ENCODE measurements around the gene ARRB1.
"Not testable (repeated sequence)": the region's sequence is repeated elsewhere in the genome, so short reads cannot be mapped to it uniquely, and the experiment has no call there.

The ARRB1 gene

GRCh38 chr11:75277211-75277805 lies 74.2 kb downstream of the ARRB1 start:
- no peak for DNase-seq

DNA sequence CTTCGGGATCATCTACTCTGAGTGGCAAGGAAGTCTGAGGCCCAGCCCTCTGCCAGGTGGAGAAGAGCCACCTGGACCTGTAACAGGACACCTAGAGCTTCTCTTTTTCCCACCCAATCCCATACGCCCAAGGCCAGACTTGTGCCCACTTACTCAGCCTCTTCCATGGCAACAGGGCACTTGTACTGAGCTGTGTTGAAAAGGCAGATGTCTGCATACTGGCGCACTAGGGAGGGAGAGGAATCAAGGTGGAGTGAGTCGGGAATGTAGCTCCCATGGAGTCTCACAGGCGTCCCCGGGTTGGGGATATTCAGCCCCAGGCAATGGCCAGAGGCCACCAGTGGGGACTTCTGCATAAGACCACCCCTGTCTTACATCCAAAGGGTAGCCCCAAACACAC lies 74.8 kb downstream of the ARRB1 start:
- DNase-seq = no peak

GRCh38 chr11:75276186-75276585 lies 75.3 kb downstream of the ARRB1 start:
- DNase-seq = no peak

DNA sequence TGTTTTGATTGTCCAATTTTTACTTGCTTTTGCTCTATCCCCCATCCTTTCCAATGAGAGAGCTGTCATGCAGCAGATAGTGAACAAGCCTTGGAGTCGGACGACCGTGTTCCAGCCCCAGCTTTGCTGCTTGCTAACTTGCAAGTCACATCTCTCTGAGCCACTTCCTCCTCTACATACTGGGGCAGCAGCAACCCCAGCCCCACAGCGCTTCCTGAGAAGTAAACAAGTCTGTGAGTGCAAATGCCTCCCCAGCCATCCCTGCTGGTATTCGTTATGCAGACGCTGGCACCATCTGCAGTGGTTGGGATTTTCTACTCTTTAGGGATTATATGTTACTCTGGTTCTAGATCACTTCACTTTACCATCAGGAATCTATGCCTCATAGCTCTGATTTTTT lies 75.9 kb downstream of the ARRB1 start:
- DNase-seq = peak in 27 of 58 donors; percentile 18 to 72 (median 48)

GRCh38 chr11:75274716-75275115 lies 76.7 kb downstream of the ARRB1 start:
- not testable (repeated sequence) for DNase-seq

DNA sequence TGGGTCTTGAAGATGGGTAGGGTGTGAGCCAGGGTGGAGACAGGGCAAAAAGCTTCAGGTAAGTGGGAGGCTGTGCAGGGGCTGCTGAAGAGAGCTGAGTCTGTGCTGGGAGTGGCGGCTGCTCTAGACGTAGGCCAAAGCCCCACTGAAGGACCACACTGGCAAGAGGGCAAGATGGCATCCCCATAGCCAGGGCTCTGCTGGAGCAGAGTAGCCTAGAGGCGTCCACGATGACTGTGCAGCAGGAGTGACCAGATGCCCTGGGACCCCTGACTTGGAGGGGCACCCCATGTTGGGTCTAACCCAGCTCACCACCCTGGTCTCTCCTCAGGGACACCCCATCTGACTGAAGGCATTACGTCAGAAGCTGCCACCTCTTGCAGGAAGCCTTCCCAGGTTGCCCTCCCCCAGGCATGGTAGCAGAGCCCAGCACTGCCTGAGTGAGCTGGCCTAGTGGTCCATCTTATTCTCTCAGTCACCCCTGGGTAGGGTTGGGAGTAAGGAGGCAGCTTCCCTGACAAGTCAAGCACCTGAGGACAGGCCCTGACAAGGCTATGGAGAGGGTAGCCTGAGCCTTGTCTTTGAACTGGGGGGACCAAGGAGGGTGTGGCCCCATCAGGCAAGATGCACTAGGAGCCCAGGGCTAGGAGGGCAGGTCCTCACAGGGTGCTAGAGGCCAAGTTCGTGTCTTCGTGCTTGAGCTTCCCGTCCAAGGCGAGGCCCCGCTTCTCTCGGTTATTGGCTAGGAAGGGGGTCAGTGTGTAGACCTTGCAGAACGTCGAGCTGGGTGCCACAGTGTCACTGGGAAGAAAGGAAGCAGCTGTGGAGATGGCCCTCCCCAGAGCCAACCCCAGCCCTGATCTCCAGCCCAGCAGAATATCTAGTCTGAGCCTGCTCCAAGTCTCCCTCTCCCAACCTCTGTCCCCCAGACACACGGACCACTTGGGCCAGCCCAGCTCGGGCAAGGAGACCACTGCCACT lies 77.8 kb downstream of the ARRB1 start:
- DNase-seq = no peak

DNA sequence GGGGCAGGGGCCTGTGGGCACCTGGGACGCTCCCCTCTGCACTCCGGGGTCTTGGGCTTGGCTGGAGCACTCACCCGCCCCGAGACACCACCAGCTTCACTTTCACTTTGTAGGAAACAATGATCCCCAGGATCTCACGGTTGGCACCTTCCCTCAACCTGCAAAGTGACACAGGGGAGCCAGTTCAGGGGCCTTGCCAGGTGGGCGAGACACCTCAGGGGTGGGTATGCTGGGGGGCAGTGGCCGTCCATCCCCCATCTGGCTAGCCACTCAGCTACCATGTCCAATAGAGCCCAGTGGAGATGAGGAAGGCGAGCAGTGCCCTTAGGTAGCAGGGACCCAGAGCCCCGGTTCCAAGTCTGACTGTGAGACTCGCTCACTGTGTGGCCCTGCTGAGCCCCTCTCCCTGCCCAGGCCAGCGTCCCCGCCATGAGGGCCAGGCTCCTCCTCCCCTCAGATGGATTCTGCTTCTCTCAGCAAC lies 78.6 kb downstream of the ARRB1 start:
- DNase-seq = no peak

DNA sequence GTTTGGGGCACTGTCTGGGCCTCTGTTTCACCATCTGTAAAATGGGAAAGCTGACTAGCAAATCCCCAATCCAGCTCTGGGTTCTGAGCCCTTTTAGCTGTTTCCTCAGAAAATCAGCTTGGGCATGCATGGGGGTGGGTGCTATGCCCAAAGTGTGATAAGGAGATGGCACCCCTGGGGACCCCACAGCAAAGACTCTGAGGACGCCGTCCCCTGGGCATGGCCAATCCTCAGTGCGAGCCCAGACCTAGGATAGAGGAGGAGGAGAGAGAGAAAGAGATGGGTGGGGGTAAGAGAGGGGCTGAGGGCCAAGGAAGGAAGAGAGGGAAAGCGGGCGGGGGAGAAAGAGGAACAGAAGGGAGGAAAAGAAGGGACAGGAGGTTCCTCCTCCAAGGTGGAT lies 79.1 kb downstream of the ARRB1 start:
- DNase-seq = no peak

DNA sequence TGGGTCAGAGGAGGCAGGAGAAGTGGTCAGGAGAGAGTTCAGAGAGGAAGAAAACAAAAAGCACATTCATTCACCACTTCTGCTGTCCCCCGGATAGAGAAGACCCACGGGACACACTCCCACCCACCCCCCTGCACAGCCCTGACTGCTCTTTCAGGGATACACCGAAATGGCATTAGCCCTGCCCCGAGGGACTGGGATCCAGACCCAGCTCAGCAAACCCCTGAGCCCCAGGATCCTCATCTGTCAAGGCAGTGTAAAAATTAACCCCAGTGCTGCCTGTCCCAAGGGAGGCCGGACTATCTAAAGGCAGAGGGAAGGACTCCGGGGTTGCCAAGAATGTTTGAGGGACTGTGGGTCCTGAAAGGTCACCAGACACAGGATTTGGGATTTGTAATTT lies 79.7 kb downstream of the ARRB1 start:
- DNase-seq = no peak

GRCh38 chr11:75270896-75271418 lies 80.5 kb downstream of the ARRB1 start:
- DNase-seq = no peak

DNA sequence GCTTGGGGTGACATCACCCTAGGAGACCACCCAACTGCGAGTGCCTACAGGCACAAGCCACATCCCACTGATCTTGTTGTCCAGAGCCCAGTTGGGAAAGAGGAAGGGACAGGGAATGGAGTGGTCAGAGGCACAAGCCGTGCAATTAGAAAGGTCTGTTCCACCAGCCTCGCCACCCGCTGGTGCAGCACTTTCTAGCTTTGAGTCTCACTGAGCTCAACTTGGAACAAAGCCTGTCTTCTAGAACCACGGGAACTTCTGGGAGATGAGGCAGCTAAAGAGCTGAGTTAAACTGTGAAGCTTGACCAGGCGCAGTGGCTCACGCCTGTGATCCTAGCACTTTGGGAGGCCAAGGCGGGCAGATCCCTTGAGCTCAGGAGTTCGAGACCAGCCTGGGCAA lies 81.6 kb downstream of the ARRB1 start:
- DNase-seq = no peak

DNA sequence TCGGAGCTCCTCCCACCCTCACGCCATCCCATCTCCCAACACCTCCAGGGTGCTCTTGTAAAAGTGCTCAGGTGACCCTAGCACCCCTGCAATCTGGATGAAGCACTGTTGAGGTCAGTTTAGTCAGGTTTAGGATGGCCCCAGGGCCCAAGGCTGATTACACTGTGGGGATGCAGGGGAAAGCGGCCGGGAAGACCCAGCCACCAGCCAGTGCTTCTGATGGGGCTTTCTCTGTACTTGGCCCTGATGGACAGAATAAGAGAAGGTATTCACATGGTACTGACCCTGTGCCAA lies 82.1 kb downstream of the ARRB1 start:
- DNase-seq = no peak

DNA sequence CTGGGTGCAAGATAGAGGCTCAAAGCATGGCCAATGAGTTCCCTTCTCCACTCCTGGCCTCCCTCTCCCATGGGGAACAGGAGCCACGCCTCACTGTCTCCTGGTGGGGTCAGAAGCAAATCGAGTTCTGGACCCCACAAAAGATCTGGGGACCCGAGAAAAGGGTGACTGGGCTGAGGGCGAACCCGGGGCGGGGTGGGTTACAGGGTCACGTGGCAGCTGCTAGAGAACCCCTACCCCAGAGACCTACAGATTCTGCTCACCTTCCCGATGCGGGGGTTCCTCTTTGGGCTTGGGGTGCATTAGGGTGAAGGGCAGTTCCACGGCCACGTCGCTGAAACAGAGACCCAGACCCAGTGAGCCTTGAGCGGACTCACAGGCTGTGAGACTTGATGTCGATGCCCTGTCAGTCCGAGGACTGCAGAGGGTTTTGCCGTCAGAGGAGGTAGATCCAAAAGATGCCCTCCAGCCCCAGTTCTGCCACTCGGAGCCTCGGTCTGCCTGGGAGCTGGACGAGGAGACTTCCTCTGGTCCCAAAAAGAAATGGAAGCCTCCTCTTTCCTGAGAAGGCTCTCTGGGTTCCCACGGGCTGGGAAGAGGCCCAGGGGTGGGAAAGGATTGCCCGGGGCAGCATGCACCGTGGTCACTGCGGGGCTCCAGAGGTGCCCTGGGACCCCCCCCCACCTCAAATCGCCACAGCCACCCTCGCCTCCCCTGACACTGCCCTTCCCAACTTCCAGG lies 82.7 kb downstream of the ARRB1 start:
- no peak for DNase-seq

DNA sequence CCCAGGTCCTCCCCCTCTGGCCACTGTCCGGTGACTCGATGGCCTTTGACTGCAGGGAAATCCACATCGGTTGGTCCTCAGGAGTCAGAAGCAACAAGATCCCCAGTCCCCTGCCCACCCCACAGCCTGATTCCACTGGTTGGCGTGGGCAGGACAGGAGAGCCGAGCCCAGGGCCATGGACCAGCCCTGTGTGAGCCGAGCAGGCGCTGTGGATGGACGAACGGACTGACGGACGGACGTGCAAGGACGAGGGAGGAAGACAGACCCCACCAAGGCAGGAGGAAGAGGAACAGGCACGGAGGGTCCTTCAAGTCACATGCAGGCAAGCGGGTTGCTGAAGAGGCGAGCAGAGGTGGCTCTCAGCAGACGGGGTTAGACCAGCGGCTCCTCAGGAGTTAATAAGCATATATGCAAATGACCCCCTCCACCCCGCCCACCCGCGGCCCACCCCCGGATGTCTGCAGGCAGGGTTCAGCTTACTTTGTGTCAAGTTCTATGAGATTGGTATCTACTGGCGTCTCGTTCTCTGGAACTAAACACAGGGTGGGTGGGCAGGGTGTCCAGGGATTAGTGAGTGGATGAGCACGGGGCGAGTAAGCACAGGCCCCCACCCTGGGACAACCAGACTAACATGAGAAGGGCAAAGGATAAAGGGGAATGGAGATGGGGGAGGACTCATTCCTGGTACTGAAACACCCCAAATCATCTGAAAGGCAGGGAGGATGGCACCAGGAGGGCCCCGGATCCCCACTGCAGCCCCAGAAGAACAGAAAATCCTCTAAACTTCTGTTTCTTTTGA lies 84.1 kb downstream of the ARRB1 start:
- DNase-seq = no peak

DNA sequence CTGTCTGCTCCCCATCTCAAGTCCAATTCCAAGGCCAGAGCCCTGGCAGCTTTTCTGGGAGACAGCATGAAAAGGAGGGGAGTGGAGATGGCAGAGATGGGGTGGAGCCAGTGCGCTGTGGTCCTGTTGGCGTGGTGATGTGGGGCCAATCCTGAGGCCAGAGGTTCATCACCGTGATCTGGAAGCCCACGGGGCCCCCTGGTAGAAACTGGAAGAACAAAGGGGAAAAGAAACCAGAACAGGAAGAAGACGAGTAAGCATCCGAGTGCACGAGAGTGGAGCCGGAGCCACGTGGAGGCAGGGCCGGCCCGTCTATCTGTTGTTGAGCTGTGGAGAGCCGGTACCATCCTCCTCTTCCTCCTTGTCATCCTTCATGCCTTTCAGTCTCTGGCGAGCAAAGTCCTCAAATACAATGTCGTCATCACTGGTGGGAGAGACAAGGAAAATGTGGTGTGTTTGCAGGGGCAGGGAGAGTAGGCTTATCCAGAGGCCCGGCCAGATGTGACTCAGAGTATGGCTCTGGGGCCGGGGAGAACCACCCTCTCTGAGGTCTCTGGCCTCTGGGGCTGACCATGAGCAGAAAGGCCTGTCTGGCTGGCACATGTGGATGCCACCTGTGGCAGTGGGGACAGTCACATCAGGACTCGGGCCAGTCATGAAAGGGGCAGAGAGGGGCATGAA lies 85.5 kb downstream of the ARRB1 start:
- no peak for DNase-seq

DNA sequence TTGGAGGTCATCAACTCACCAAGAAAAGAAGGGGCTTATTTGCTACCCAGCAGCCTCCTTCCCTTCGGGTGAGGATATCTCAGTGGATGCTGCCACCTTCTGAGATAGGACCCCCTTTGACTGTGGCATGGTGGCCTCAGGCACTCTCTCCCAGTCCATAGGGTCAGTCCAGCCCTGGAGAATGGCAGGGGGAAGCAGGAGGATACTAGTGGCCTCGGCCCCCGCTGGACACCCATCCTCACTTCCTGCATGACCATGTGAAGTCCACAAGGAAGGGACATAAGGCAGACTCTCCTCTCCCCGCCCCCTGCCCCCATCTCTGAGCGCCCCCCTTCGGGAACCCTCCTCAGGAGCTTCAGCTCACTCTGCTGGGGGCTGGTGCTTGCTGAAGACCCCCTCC lies 86.5 kb downstream of the ARRB1 start:
- no peak for DNase-seq

DNA sequence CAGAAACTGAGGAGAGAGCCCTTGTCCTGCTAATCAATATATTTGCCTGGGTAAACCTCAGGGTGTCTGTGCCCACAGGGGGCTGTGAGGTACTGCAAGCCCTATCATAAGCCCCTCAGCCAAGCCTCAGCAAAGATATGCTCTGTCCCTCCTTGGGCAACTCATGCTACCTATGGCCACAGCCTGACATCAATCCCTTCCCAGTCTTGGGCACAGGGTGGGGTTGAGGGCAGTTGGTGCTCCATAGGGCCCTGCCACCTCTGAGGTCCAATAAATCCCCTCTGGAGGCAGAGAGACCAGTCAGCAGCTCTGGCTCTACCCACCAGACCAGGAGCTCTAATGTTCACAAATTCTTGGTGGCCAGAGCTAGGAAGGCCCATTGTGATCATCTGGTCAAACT lies 87.1 kb downstream of the ARRB1 start:
- DNase-seq = no peak

GRCh38 chr11:75263944-75264349 lies 87.5 kb downstream of the ARRB1 start:
- DNase-seq = no peak

DNA sequence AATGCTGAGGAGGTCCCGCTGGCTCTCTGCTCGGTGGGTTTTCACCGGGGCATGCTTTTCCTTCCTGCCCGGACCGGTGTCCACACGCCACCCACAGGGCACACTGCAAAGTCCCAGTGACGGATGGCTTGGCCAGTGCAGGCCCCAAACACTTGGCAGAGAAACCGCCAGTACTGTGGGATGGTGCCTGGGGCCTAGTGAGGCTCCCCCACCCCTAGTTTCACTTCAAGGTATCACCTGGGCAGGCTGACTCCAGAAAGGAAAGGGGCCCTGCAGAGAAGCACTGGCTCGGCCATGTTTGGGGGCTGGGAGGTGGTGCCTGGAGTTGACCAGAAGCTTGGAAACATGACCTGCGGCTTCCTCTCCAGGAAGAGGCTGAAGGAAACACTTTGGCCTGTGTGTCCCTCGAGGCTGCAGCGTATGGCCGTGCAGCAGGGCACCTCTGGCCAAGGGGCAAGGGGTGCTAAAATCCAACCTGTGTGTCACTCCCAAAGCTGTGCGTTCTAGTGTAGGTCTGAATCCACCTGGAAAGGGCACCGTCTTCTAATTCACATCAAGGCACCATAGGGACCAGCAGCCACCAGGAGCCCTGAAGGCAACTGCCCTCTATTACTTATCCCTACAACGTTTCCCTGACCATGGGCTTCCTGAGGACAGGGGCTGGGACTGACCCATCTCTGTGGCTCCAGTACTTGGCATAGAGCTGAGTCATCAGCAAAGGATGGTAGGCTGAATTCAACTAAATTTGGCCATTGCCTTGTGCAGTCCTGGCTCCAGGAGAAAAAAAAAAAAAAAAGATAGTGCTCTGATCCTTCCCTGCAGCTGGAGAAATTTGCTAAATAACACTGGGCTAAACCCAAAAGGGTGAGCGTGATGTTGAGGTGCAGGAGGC lies 88.3 kb downstream of the ARRB1 start:
- no peak for DNase-seq

Data from anterior cingulate cortex (tissue), 58 donors.